ENCODE data around the gene DNAJB9.

The DNAJB9 gene

DNA sequence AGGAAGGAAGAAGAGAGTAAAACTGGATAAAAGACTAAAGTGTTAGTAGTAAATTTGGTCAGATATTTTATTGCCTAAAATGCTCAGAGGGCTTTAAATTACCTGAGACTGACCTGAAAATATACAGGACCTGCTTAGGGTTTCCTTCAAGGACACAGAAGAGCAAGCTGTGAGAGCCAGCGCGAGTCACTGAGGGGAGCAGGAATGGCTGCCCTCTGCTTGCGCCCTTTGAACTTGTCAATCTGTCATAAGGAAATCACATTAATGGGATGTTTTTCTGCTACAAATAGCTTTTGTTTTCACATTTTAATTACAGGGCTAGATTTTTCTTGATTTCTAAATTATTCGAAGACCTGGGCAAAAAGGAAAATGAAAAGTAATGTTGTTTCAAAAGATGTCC is 26.9 kb downstream of the DNAJB9 start (continued):
- TF ChIP-seq, protein P1, sequence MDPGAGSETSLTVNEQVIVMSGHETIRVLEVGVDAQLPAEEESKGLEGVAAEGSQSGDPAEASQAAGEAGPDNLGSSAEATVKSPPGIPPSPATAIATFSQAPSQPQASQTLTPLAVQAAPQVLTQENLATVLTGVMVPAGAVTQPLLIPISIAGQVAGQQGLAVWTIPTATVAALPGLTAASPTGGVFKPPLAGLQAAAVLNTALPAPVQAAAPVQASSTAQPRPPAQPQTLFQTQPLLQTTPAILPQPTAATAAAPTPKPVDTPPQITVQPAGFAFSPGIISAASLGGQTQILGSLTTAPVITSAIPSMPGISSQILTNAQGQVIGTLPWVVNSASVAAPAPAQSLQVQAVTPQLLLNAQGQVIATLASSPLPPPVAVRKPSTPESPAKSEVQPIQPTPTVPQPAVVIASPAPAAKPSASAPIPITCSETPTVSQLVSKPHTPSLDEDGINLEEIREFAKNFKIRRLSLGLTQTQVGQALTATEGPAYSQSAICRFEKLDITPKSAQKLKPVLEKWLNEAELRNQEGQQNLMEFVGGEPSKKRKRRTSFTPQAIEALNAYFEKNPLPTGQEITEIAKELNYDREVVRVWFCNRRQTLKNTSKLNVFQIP (CRISPR knock-in tag; IDR thresholded peaks at IDR 0.05; ENCODE audit: borderline replicate concordance, low read depth) = no peak
- TF ChIP-seq, protein P2, sequence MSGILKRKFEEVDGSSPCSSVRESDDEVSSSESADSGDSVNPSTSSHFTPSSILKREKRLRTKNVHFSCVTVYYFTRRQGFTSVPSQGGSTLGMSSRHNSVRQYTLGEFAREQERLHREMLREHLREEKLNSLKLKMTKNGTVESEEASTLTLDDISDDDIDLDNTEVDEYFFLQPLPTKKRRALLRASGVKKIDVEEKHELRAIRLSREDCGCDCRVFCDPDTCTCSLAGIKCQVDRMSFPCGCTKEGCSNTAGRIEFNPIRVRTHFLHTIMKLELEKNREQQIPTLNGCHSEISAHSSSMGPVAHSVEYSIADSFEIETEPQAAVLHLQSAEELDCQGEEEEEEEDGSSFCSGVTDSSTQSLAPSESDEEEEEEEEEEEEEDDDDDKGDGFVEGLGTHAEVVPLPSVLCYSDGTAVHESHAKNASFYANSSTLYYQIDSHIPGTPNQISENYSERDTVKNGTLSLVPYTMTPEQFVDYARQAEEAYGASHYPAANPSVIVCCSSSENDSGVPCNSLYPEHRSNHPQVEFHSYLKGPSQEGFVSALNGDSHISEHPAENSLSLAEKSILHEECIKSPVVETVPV (CRISPR knock-in tag; IDR thresholded peaks at IDR 0.05) = no peak
- TF ChIP-seq PPARA (CRISPR knock-in tag; IDR thresholded peaks at IDR 0.05; ENCODE audit: borderline replicate concordance) = no peak

DNA sequence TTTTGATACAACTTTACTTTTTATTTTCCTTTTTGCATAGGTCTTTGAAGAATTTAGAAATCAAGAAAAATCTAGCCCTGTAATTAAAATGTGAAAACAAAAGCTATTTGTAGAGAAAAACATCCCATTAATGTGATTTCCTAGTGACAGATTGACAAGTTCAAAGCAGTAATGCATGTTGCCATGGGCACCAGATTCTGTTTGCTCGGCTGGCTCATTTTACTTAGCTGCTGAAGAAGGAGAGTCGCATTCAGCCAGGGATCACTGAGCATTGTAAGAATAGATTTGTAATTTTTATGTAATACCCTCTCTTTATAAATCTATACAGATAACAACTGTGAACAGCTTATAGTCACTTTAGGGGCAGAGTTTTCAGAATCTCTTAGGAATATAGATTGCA is 28.5 kb downstream of the DNAJB9 start:
- ATAC-seq = no peak
- TF ChIP-seq TCF4 (CRISPR knock-in tag; IDR thresholded peaks at IDR 0.05; ENCODE audit: borderline replicate concordance) = no peak
- TF ChIP-seq, protein P3, sequence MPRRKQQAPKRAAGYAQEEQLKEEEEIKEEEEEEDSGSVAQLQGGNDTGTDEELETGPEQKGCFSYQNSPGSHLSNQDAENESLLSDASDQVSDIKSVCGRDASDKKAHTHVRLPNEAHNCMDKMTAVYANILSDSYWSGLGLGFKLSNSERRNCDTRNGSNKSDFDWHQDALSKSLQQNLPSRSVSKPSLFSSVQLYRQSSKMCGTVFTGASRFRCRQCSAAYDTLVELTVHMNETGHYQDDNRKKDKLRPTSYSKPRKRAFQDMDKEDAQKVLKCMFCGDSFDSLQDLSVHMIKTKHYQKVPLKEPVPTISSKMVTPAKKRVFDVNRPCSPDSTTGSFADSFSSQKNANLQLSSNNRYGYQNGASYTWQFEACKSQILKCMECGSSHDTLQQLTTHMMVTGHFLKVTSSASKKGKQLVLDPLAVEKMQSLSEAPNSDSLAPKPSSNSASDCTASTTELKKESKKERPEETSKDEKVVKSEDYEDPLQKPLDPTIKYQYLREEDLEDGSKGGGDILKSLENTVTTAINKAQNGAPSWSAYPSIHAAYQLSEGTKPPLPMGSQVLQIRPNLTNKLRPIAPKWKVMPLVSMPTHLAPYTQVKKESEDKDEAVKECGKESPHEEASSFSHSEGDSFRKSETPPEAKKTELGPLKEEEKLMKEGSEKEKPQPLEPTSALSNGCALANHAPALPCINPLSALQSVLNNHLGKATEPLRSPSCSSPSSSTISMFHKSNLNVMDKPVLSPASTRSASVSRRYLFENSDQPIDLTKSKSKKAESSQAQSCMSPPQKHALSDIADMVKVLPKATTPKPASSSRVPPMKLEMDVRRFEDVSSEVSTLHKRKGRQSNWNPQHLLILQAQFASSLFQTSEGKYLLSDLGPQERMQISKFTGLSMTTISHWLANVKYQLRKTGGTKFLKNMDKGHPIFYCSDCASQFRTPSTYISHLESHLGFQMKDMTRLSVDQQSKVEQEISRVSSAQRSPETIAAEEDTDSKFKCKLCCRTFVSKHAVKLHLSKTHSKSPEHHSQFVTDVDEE (CRISPR knock-in tag; IDR thresholded peaks at IDR 0.05) = no peak
- TF ChIP-seq SNAI2 (CRISPR knock-in tag; IDR thresholded peaks at IDR 0.05) = no peak
- no peak for TF ChIP-seq ZNF565 (CRISPR knock-in tag; conservative IDR thresholded peaks at IDR 0.05; ENCODE audit: low read depth)

DNA sequence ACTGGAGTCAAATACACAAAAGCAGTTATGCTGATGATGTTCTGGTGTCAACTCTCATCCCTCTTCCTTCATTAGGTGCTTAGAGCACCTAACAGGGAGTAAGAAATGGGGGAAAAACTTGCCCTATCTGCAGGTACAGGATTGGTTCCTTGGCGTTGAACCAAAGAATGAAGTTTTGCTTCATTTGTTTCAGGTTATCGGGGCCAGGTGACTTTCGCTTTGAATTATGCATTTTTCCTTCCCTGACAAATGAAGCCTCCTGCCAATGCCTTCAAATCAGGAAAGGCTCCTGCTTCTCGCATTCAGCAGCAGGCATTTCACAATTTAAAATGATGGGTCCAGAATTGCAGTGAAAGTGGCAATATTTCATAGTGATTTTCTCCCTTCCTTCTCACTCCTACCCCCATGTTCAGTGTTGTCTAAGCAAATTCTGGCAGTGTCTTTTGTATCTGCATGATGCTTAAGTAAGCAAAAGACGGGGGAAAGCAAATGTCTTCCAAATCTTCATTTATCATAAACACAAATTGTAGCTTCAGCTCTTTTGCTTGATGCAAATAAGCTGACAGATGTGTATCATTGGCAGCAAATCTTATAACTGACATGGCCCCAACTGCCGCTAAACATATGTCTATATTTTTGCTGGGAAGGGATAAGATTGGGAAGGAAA is 29.4 kb downstream of the DNAJB9 start:
- TF ChIP-seq, protein P3 (CRISPR knock-in tag; IDR thresholded peaks at IDR 0.05) = no peak
- TF ChIP-seq OSR1 (CRISPR knock-in tag; IDR thresholded peaks at IDR 0.05) (no peak), ZFP3 (CRISPR knock-in tag; IDR thresholded peaks at IDR 0.05) (no peak), RARB (CRISPR knock-in tag; IDR thresholded peaks at IDR 0.05) (no peak), TOX (CRISPR knock-in tag; IDR thresholded peaks at IDR 0.05; ENCODE audit: borderline replicate concordance) (no peak), ARNTL (CRISPR knock-in tag; IDR thresholded peaks at IDR 0.05; ENCODE audit: borderline replicate concordance, low read depth) (no peak), ZFP30 (CRISPR knock-in tag; IDR thresholded peaks at IDR 0.05) (no peak), ZNF565 (CRISPR knock-in tag; conservative IDR thresholded peaks at IDR 0.05; ENCODE audit: low read depth) (no peak)
- ATAC-seq = no peak

DNA sequence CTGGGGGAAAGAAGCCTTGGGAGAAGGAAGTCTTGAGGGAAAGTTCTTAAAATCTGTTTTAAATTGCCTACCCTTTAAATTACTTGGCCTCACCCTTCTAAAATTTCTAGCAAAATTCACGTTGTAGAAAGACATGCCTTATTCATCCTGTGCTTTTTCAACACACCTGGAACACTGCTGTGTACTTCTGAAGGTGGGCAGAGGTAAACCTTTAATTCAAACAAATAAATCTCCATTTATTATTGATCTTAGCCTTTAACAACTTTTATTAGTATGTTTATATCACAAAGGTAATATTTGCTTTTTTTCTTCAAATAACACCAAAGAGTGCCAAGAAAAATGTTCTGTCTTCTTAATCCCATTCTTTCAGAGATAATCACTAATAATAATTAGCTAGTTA is 30.7 kb downstream of the DNAJB9 start:
- TF ChIP-seq PPARA (CRISPR knock-in tag; IDR thresholded peaks at IDR 0.05; ENCODE audit: borderline replicate concordance) (no peak), ISL1 (CRISPR knock-in tag; IDR thresholded peaks at IDR 0.05) (no peak), RARB (CRISPR knock-in tag; IDR thresholded peaks at IDR 0.05) (no peak), GLIS3 (CRISPR knock-in tag; IDR thresholded peaks at IDR 0.05) (no peak), ZFP30 (CRISPR knock-in tag; IDR thresholded peaks at IDR 0.05) (no peak), TCF4 (CRISPR knock-in tag; IDR thresholded peaks at IDR 0.05; ENCODE audit: borderline replicate concordance) (no peak)
- TF ChIP-seq, protein P4, sequence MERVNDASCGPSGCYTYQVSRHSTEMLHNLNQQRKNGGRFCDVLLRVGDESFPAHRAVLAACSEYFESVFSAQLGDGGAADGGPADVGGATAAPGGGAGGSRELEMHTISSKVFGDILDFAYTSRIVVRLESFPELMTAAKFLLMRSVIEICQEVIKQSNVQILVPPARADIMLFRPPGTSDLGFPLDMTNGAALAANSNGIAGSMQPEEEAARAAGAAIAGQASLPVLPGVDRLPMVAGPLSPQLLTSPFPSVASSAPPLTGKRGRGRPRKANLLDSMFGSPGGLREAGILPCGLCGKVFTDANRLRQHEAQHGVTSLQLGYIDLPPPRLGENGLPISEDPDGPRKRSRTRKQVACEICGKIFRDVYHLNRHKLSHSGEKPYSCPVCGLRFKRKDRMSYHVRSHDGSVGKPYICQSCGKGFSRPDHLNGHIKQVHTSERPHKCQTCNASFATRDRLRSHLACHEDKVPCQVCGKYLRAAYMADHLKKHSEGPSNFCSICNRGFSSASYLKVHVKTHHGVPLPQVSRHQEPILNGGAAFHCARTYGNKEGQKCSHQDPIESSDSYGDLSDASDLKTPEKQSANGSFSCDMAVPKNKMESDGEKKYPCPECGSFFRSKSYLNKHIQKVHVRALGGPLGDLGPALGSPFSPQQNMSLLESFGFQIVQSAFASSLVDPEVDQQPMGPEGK (CRISPR knock-in tag; IDR thresholded peaks at IDR 0.05; ENCODE audit: borderline replicate concordance) = no peak
- TF ChIP-seq, protein P2 (CRISPR knock-in tag; IDR thresholded peaks at IDR 0.05) = no peak
- ATAC-seq = no peak
